GM23338 (cell line): ENCODE measurements around the gene TYROBP. TPM values are rescaled to one million over a fixed set of nuclear protein-coding genes. Genes with fewer than 3 reads are reported as not detected.

ENCODE experiments used
- ATAC-seq: fragments of 200-7000 bp; cut with Tn5 transposase; 3 replicates; pipeline ENCODE4 v1.9.1; 2020
- DNase-seq: peaks from one replicate; pipeline ENCODE4 v3.0.0-alpha.2; 2015; ENCODE audit warnings: low spot score
- H2AFZ ChIP-seq: fragments of 200-600 bp; sonication (generic); 2 replicates; pipeline ENCODE4 v1.8.0; 2016; ENCODE audit warnings: antibody characterized with exemption, mild to moderate bottlenecking, moderate library complexity
- H3F3A ChIP-seq: fragments of 200-600 bp; sonication (generic); replicated peaks from 2 replicates; pipeline ENCODE4 v1.8.0; 2017; ENCODE audit warnings: antibody characterized with exemption, mixed run types, low read depth
- H3K27ac ChIP-seq: fragments of 200-600 bp; sonication (generic); 2 replicates; pipeline ENCODE4 v1.6.1; 2016; ENCODE audit warnings: low read depth
- H3K27me3 ChIP-seq: fragments of 200-600 bp; sonication (generic); 2 replicates; pipeline ENCODE4 v1.8.0; 2016; ENCODE audit warnings: mild to moderate bottlenecking, mixed run types, moderate library complexity; ENCODE audit not compliant: insufficient read depth
- H3K36me3 ChIP-seq: fragments of 200-600 bp; sonication (generic); 2 replicates; pipeline ENCODE4 v1.8.0; 2016; ENCODE audit warnings: mild to moderate bottlenecking; ENCODE audit not compliant: insufficient read depth
- H3K4me1 ChIP-seq: fragments of 200-600 bp; sonication (generic); 2 replicates; pipeline ENCODE4 v1.8.0; 2016; ENCODE audit warnings: mild to moderate bottlenecking, moderate library complexity; ENCODE audit not compliant: insufficient read depth
- H3K4me2 ChIP-seq: fragments of 200-600 bp; sonication (generic); 2 replicates; pipeline ENCODE4 v1.7.1; 2017; ENCODE audit warnings: mixed run types
- H3K4me3 ChIP-seq: fragments of 200-600 bp; sonication (generic); 2 replicates; pipeline ENCODE4 v1.6.1; 2016; ENCODE audit warnings: mixed run types
- H3K79me2 ChIP-seq: fragments of 200-600 bp; sonication (generic); replicated peaks from 2 replicates; pipeline ENCODE4 v1.8.0; 2017; ENCODE audit warnings: mild to moderate bottlenecking; ENCODE audit not compliant: insufficient read depth
- H3K9me2 ChIP-seq: fragments of 200-600 bp; sonication (generic); 2 replicates; pipeline ENCODE4 v1.8.0; 2017; ENCODE audit not compliant: insufficient read depth
- H4K20me1 ChIP-seq: fragments of 200-600 bp; sonication (generic); replicated peaks from 2 replicates; pipeline ENCODE4 v1.8.0; 2017; ENCODE audit warnings: mild to moderate bottlenecking; ENCODE audit not compliant: insufficient read depth
- H3K27ac Mint-ChIP-seq: 2 replicates; pipeline ENCODE4 v1.8.0; 2020; ENCODE audit warnings: inconsistent platforms, mild to moderate bottlenecking, moderate library complexity, mixed read lengths
- H3K27me3 Mint-ChIP-seq: 3 replicates; pipeline ENCODE4 v1.8.0; 2022; ENCODE audit warnings: low read depth, mild to moderate bottlenecking, moderate library complexity, mixed read lengths, inconsistent platforms; ENCODE audit not compliant: insufficient read depth, poor library complexity
- H3K36me3 Mint-ChIP-seq: 3 replicates; pipeline ENCODE4 v1.8.0; 2021; ENCODE audit warnings: low read depth, mild to moderate bottlenecking, inconsistent platforms, moderate library complexity, mixed read lengths
- H3K4me1 Mint-ChIP-seq: 3 replicates; pipeline ENCODE4 v1.8.0; 2020; ENCODE audit warnings: mild to moderate bottlenecking, inconsistent platforms, mixed read lengths
- H3K4me3 Mint-ChIP-seq: 3 replicates; pipeline ENCODE4 v1.8.0; 2021; ENCODE audit warnings: moderate library complexity, mild to moderate bottlenecking, inconsistent platforms, mixed read lengths
- H3K9me3 Mint-ChIP-seq: 3 replicates; pipeline ENCODE4 v1.8.0; 2020; ENCODE audit warnings: moderate library complexity, mild to moderate bottlenecking, inconsistent platforms, mixed read lengths
- EZH2 ChIP-seq: fragments of 200-600 bp; sonication (generic); IDR thresholded peaks from one replicate; pipeline ENCODE4 v1.8.0; 2017; ENCODE audit warnings: antibody characterized with exemption, mild to moderate bottlenecking, low read depth; ENCODE audit not compliant: unreplicated experiment
- EZH2phosphoT487 ChIP-seq: fragments of 200-600 bp; sonication (generic); IDR thresholded peaks from one replicate; pipeline ENCODE4 v1.8.1; 2018; ENCODE audit warnings: antibody characterized with exemption; ENCODE audit not compliant: unreplicated experiment
- NANOG ChIP-seq: IDR thresholded peaks from 2 replicates; pipeline ENCODE4 v1.6.1; 2016; ENCODE audit warnings: antibody characterized with exemption, borderline replicate concordance
- POLR2AphosphoS5 ChIP-seq: IDR thresholded peaks from 2 replicates; pipeline ENCODE4 v1.6.1; 2016; ENCODE audit warnings: antibody characterized with exemption, low read depth
- STAT1 ChIP-seq: IDR thresholded peaks from one replicate; pipeline ENCODE4 v1.6.1; 2016; ENCODE audit warnings: antibody characterized with exemption; ENCODE audit not compliant: unreplicated experiment
- ZNF331 ChIP-seq: fragments of 250-450 bp; sonication (Bioruptor Pico); IDR thresholded peaks from 2 replicates; pipeline ENCODE4 v1.5.0; 2020; ENCODE audit warnings: low read depth, mild to moderate bottlenecking, moderate library complexity
- polyA plus RNA-seq: library from polyadenylated mRNA; unstranded; fragments of >200 nt; fragmentation: Nextera tagmentation; extraction: Ambion mirVana; gene quantifications from 2 replicates; pipeline ENCODE4 v1.2.1, GENCODE V29; 2016
- total RNA-seq: library from RNA; depleted of rRNA; stranded (reverse); fragments of >200 nt; shearing (Covaris generic); gene quantifications from 2 replicates; pipeline ENCODE4 v1.2.3, GENCODE V29; 2014
- TF ChIP-seq, protein P1 (sequence below): fragments of 250-450 bp; sonication (Bioruptor Pico); IDR thresholded peaks from 2 replicates; pipeline ENCODE4 v1.5.0; 2020; ENCODE audit warnings: mild to moderate bottlenecking, moderate library complexity
- TF ChIP-seq, protein P2 (sequence below): IDR thresholded peaks from one replicate; pipeline ENCODE4 v1.6.1; 2018; ENCODE audit warnings: antibody characterized with exemption; ENCODE audit not compliant: unreplicated experiment
- TF ChIP-seq, protein P3 (sequence below), 2 experiments: fragments of 200-600 bp in 1 of 2; sonication (generic) in 1 of 2; conservative IDR thresholded peaks; 2 replicates each; pipeline versions ENCODE4 v1.5.1 to v1.6.1; 2016 to 2017; ENCODE audit warnings: antibody characterized with exemption in 2 of 2, low read depth in 2 of 2, mild to moderate bottlenecking in 2 of 2, moderate library complexity in 1 of 2

Gene TYROBP
- total and polyA plus RNA-seq, 2 experiments from 2014 or later, result not detected

DNA sequence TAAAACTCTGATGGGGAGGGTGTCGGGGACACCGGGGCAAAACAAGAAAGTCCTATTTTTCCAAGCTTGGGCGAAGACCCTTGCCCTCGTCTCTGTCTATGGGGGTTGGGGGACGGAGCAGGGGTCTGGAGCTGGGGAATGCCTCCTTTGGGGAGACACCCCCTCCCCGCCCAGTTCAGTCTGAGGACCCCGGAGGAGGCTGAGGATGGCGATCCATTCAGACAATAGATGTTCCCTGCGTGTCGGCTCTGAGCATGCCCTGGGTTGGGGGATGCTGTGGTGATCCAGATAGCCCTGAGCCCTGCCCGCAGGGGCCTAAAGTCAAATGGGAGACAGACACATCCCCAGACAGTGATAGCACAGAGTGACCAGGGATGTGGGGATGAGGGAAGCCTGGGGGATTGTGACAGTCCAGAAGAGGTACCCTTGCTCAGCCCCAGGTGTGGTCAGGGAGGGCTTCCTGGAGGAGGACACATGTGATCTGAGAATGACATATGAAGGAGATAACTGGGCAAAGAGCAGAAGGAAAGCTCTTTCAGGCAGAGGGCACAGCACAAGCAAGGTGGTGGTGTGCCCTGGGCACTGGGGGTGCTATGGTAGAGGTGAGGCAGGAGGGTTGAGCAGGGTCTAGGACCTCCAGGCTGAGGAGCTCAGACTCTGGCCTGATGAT lies 37.2 kb upstream of the TYROBP start:
- H3K27me3 ChIP-seq, result no peaks in the 10 kb centered on the region
- no peak for TF ChIP-seq NANOG
- Mint-ChIP-seq H3K36me3 (peaks cover 19% of the 10 kb centered on the region), H3K4me1 (peaks cover 8% of the 10 kb centered on the region), H3K27me3 (peaks cover 9% of the 10 kb centered on the region), H3K4me3 (no peak overlapping the region), H3K27ac (no peak overlapping the region; the same call in 1 of the 2 replicates), H3K9me3 (no peaks in the 10 kb centered on the region; the same call in 1 of the 3 replicates)
- no peak overlapping the region for H3K27ac ChIP-seq
- H3K79me2 ChIP-seq, result no peaks in the 10 kb centered on the region
- H3K4me1 ChIP-seq, result no peaks in the 10 kb centered on the region
- no peak overlapping the region for H3K4me2 ChIP-seq
- 0 out of 2 replicates have a peak, but pooled peaks cover 6% of the 10 kb centered on the region for H3F3A ChIP-seq
- no peak overlapping the region for H3K4me3 ChIP-seq
- H2AFZ ChIP-seq, result no peak overlapping the region
- no peak for DNase-seq
- H4K20me1 ChIP-seq, result peaks cover 5% of the 10 kb centered on the region; the same call in 1 of the 2 replicates
- no peaks in the 10 kb centered on the region for H3K36me3 ChIP-seq
- ATAC-seq, result no peak
- H3K9me2 ChIP-seq, result no peaks in the 10 kb centered on the region

DNA sequence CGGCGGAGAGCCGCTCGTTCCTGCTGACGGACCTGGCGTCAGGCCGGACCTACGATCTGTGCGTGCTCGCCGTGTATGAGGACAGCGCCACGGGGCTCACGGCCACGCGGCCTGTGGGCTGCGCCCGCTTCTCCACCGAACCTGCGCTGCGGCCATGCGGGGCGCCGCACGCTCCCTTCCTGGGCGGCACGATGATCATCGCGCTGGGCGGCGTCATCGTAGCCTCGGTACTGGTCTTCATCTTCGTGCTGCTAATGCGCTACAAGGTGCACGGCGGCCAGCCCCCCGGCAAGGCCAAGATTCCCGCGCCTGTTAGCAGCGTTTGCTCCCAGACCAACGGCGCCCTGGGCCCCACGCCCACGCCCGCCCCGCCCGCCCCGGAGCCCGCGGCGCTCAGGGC lies 36.5 kb upstream of the TYROBP start:
- Mint-ChIP-seq H3K4me1 (peaks cover 8% of the 10 kb centered on the region), H3K9me3 (no peaks in the 10 kb centered on the region; the same call in 1 of the 3 replicates), H3K36me3 (peaks cover 19% of the 10 kb centered on the region), H3K4me3 (no peak overlapping the region), H3K27me3 (peaks cover 9% of the 10 kb centered on the region), H3K27ac (no peak overlapping the region)
- Histone ChIP-seq H3K27me3 (no peaks in the 10 kb centered on the region), H2AFZ (no peak overlapping the region), H3K27ac (no peak overlapping the region), H3K4me1 (no peaks in the 10 kb centered on the region), H3K79me2 (no peaks in the 10 kb centered on the region), H3F3A (0 out of 2 replicates have a peak, but pooled peaks cover 6% of the 10 kb centered on the region), H3K4me2 (no peak overlapping the region), H3K4me3 (no peak overlapping the region), H3K9me2 (no peaks in the 10 kb centered on the region), H3K36me3 (no peaks in the 10 kb centered on the region), H4K20me1 (peaks cover 5% of the 10 kb centered on the region; the same call in 1 of the 2 replicates)
- DNase-seq, result no peak
- no peak; the same call in 2 of the 3 replicates for ATAC-seq
- TF ChIP-seq, protein P1, sequence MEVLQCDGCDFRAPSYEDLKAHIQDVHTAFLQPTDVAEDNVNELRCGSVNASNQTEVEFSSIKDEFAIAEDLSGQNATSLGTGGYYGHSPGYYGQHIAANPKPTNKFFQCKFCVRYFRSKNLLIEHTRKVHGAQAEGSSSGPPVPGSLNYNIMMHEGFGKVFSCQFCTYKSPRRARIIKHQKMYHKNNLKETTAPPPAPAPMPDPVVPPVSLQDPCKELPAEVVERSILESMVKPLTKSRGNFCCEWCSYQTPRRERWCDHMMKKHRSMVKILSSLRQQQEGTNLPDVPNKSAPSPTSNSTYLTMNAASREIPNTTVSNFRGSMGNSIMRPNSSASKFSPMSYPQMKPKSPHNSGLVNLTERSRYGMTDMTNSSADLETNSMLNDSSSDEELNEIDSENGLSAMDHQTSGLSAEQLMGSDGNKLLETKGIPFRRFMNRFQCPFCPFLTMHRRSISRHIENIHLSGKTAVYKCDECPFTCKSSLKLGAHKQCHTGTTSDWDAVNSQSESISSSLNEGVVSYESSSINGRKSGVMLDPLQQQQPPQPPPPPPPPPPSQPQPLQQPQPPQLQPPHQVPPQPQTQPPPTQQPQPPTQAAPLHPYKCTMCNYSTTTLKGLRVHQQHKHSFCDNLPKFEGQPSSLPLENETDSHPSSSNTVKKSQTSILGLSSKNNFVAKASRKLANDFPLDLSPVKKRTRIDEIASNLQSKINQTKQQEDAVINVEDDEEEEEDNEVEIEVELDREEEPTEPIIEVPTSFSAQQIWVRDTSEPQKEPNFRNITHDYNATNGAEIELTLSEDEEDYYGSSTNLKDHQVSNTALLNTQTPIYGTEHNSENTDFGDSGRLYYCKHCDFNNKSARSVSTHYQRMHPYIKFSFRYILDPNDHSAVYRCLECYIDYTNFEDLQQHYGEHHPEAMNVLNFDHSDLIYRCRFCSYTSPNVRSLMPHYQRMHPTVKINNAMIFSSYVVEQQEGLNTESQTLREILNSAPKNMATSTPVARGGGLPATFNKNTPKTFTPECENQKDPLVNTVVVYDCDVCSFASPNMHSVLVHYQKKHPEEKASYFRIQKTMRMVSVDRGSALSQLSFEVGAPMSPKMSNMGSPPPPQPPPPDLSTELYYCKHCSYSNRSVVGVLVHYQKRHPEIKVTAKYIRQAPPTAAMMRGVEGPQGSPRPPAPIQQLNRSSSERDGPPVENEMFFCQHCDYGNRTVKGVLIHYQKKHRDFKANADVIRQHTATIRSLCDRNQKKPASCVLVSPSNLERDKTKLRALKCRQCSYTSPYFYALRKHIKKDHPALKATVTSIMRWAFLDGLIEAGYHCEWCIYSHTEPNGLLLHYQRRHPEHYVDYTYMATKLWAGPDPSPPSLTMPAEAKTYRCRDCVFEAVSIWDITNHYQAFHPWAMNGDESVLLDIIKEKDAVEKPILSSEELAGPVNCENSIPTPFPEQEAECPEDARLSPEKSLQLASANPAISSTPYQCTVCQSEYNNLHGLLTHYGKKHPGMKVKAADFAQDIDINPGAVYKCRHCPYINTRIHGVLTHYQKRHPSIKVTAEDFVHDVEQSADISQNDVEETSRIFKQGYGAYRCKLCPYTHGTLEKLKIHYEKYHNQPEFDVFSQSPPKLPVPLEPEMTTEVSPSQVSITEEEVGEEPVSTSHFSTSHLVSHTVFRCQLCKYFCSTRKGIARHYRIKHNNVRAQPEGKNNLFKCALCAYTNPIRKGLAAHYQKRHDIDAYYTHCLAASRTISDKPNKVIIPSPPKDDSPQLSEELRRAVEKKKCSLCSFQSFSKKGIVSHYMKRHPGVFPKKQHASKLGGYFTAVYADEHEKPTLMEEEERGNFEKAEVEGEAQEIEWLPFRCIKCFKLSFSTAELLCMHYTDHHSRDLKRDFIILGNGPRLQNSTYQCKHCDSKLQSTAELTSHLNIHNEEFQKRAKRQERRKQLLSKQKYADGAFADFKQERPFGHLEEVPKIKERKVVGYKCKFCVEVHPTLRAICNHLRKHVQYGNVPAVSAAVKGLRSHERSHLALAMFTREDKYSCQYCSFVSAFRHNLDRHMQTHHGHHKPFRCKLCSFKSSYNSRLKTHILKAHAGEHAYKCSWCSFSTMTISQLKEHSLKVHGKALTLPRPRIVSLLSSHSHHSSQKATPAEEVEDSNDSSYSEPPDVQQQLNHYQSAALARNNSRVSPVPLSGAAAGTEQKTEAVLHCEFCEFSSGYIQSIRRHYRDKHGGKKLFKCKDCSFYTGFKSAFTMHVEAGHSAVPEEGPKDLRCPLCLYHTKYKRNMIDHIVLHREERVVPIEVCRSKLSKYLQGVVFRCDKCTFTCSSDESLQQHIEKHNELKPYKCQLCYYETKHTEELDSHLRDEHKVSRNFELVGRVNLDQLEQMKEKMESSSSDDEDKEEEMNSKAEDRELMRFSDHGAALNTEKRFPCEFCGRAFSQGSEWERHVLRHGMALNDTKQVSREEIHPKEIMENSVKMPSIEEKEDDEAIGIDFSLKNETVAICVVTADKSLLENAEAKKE (CRISPR knock-in tag), result no peak
- TF ChIP-seq, protein P2, sequence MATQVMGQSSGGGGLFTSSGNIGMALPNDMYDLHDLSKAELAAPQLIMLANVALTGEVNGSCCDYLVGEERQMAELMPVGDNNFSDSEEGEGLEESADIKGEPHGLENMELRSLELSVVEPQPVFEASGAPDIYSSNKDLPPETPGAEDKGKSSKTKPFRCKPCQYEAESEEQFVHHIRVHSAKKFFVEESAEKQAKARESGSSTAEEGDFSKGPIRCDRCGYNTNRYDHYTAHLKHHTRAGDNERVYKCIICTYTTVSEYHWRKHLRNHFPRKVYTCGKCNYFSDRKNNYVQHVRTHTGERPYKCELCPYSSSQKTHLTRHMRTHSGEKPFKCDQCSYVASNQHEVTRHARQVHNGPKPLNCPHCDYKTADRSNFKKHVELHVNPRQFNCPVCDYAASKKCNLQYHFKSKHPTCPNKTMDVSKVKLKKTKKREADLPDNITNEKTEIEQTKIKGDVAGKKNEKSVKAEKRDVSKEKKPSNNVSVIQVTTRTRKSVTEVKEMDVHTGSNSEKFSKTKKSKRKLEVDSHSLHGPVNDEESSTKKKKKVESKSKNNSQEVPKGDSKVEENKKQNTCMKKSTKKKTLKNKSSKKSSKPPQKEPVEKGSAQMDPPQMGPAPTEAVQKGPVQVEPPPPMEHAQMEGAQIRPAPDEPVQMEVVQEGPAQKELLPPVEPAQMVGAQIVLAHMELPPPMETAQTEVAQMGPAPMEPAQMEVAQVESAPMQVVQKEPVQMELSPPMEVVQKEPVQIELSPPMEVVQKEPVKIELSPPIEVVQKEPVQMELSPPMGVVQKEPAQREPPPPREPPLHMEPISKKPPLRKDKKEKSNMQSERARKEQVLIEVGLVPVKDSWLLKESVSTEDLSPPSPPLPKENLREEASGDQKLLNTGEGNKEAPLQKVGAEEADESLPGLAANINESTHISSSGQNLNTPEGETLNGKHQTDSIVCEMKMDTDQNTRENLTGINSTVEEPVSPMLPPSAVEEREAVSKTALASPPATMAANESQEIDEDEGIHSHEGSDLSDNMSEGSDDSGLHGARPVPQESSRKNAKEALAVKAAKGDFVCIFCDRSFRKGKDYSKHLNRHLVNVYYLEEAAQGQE, result no peak
- TF ChIP-seq ZNF331 (CRISPR knock-in tag) (no peak), STAT1 (no peak), EZH2 (no peak), EZH2phosphoT487 (no peak), NANOG (no peak), POLR2AphosphoS5 (no peak)
- TF ChIP-seq, protein P3, sequence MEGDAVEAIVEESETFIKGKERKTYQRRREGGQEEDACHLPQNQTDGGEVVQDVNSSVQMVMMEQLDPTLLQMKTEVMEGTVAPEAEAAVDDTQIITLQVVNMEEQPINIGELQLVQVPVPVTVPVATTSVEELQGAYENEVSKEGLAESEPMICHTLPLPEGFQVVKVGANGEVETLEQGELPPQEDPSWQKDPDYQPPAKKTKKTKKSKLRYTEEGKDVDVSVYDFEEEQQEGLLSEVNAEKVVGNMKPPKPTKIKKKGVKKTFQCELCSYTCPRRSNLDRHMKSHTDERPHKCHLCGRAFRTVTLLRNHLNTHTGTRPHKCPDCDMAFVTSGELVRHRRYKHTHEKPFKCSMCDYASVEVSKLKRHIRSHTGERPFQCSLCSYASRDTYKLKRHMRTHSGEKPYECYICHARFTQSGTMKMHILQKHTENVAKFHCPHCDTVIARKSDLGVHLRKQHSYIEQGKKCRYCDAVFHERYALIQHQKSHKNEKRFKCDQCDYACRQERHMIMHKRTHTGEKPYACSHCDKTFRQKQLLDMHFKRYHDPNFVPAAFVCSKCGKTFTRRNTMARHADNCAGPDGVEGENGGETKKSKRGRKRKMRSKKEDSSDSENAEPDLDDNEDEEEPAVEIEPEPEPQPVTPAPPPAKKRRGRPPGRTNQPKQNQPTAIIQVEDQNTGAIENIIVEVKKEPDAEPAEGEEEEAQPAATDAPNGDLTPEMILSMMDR (conservative IDR thresholded peaks at IDR 0.05; ENCODE audit: low read depth in 2 of 2), result no peak
